ENCODE data around the gene DHH.

The DHH gene

DNA sequence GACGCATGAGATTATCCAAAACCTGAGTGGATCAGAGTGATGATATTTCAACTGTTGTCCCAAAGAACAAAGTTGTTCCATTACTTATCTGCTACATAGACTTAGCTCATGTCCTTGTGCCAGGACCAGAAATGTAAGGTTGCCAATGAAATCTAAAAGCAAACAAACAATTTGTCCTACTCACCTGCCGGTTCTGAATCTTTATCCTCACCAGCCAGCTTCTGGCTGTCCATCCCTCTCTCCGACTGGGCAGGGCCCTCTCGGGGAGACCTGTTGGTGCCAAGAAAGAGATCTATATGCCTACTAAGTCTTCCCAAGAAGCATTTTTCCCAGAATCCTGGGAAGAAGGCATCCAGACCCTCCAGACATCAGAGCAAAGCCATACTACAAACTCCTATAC, 39.5 kb downstream of the DHH start:
- peaks cover 38% of the 10 kb centered on the region for H3K4me1 ChIP-seq (ENCODE audit: control insufficient read depth, insufficient read depth, low read length)
- DNase-seq (ENCODE audit: low read depth): no peak
- peak overlapping the region; percentile 28 for H3K9ac ChIP-seq (ENCODE audit: low read length)
- H3K9me3 ChIP-seq (ENCODE audit: control insufficient read depth, low read length): no peaks in the 10 kb centered on the region
- peaks cover 52% of the 10 kb centered on the region for H3K36me3 ChIP-seq (ENCODE audit: control insufficient read depth, insufficient read depth, low read length, severe bottlenecking)
- no peak overlapping the region for H3K4me3 ChIP-seq (ENCODE audit: low read length)
- no peaks in the 10 kb centered on the region for H3K27me3 ChIP-seq (replicated peaks; ENCODE audit: control insufficient read depth, insufficient read depth, low read length)

GRCh38 chr12:49054524-49054923, 40.1 kb downstream of the DHH start:
- Histone ChIP-seq H3K36me3 (ENCODE audit: control insufficient read depth, insufficient read depth, low read length, severe bottlenecking) (peaks cover 58% of the 10 kb centered on the region), H3K4me1 (ENCODE audit: control insufficient read depth, insufficient read depth, low read length) (peaks cover 38% of the 10 kb centered on the region), H3K27me3 (replicated peaks; ENCODE audit: control insufficient read depth, insufficient read depth, low read length) (no peaks in the 10 kb centered on the region), H3K9me3 (ENCODE audit: control insufficient read depth, low read length) (no peaks in the 10 kb centered on the region), H3K4me3 (ENCODE audit: low read length) (no peak overlapping the region), H3K9ac (ENCODE audit: low read length) (no peak overlapping the region)
- DNase-seq (ENCODE audit: low read depth): no peak

DNA sequence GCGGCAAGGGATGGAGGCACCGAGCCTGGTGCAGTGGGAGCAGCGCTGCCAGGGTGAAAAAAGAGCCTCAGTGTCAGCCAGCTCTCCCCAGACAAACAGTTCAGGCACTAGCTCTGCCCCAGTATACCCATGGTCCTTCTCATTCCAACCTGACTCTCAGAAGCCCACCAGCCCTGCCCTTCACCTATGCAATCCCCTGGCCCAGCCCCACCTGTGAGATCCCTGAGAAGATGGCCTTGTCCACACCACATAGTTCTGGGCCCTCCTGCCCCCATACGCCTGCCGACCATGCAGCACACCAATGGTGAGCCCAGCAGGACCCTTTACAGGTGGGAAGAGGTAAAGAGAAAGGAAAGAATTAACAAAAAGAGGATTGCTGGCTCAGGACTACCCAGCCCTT, 40.5 kb downstream of the DHH start:
- Histone ChIP-seq H3K4me3 (ENCODE audit: low read length) (no peak overlapping the region), H3K36me3 (ENCODE audit: control insufficient read depth, insufficient read depth, low read length, severe bottlenecking) (peaks cover 62% of the 10 kb centered on the region), H3K27me3 (replicated peaks; ENCODE audit: control insufficient read depth, insufficient read depth, low read length) (no peaks in the 10 kb centered on the region), H3K4me1 (ENCODE audit: control insufficient read depth, insufficient read depth, low read length) (peaks cover 38% of the 10 kb centered on the region), H3K9me3 (ENCODE audit: control insufficient read depth, low read length) (no peaks in the 10 kb centered on the region), H3K9ac (ENCODE audit: low read length) (no peak overlapping the region)
- DNase-seq (ENCODE audit: low read depth): no peak

DNA sequence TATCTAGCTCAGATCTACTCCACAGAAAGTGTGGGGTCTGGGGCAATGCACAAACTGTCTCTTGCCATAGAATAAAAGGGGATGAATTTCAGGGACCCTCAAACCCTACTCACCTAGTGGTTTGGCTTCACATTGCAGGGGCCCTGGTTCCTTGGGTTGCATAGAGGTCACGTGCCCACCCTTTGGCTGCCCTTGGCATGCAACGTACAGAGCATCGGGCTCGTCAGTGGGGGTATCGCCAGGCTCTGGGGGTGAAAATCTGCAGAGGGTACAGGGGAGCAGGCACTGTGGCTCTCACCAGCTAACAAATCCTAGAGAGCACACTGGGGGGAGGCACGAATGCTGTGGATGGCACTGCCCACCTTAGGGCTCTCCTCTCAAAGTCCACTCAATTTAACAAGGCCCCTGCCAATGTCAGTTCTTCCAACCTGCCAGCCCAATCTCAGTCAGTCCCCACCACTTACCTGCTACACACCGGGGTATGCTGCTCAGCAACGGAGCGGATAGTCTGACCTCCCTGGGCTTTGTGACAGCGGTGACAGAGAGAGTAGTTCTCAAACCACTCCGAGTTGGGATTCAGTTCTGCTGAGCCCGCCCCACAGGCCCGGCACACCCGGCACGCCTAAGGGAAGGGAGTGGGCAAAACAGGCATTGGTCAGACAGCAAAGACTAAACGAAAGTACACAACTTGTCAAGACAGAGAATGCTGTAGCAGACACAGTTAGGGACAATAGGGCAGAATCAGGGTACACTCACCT, 42.0 kb downstream of the DHH start:
- no peak for DNase-seq (ENCODE audit: low read depth)
- Histone ChIP-seq H3K27me3 (replicated peaks; ENCODE audit: control insufficient read depth, insufficient read depth, low read length) (no peaks in the 10 kb centered on the region), H3K9ac (ENCODE audit: low read length) (no peak overlapping the region), H3K4me3 (ENCODE audit: low read length) (no peak overlapping the region), H3K4me1 (ENCODE audit: control insufficient read depth, insufficient read depth, low read length) (peaks cover 26% of the 10 kb centered on the region), H3K9me3 (ENCODE audit: control insufficient read depth, low read length) (no peaks in the 10 kb centered on the region), H3K36me3 (ENCODE audit: control insufficient read depth, insufficient read depth, low read length, severe bottlenecking) (peaks cover 77% of the 10 kb centered on the region)

- peaks cover 84% of the 10 kb centered on the region for H3K36me3 ChIP-seq (ENCODE audit: control insufficient read depth, insufficient read depth, low read length, severe bottlenecking)
- H3K9me3 ChIP-seq (ENCODE audit: control insufficient read depth, low read length): no peaks in the 10 kb centered on the region
- H3K4me3 ChIP-seq (ENCODE audit: low read length): no peak overlapping the region
- no peaks in the 10 kb centered on the region for H3K27me3 ChIP-seq (replicated peaks; ENCODE audit: control insufficient read depth, insufficient read depth, low read length)
- no peak for DNase-seq (ENCODE audit: low read depth)
- no peak overlapping the region for H3K9ac ChIP-seq (ENCODE audit: low read length)
- H3K4me1 ChIP-seq (ENCODE audit: control insufficient read depth, insufficient read depth, low read length): peaks cover 19% of the 10 kb centered on the region
Observed at GRCh38 chr12:49051777-49052438, 42.7 kb downstream of the DHH start.

GRCh38 chr12:49051373-49051764, 43.2 kb downstream of the DHH start:
- Histone ChIP-seq H3K9me3 (ENCODE audit: control insufficient read depth, low read length) (no peaks in the 10 kb centered on the region), H3K4me3 (ENCODE audit: low read length) (no peak overlapping the region), H3K4me1 (ENCODE audit: control insufficient read depth, insufficient read depth, low read length) (peaks cover 14% of the 10 kb centered on the region), H3K27me3 (replicated peaks; ENCODE audit: control insufficient read depth, insufficient read depth, low read length) (no peaks in the 10 kb centered on the region), H3K9ac (ENCODE audit: low read length) (no peak overlapping the region), H3K36me3 (ENCODE audit: control insufficient read depth, insufficient read depth, low read length, severe bottlenecking) (peaks cover 90% of the 10 kb centered on the region)
- no peak for DNase-seq (ENCODE audit: low read depth)

DNA sequence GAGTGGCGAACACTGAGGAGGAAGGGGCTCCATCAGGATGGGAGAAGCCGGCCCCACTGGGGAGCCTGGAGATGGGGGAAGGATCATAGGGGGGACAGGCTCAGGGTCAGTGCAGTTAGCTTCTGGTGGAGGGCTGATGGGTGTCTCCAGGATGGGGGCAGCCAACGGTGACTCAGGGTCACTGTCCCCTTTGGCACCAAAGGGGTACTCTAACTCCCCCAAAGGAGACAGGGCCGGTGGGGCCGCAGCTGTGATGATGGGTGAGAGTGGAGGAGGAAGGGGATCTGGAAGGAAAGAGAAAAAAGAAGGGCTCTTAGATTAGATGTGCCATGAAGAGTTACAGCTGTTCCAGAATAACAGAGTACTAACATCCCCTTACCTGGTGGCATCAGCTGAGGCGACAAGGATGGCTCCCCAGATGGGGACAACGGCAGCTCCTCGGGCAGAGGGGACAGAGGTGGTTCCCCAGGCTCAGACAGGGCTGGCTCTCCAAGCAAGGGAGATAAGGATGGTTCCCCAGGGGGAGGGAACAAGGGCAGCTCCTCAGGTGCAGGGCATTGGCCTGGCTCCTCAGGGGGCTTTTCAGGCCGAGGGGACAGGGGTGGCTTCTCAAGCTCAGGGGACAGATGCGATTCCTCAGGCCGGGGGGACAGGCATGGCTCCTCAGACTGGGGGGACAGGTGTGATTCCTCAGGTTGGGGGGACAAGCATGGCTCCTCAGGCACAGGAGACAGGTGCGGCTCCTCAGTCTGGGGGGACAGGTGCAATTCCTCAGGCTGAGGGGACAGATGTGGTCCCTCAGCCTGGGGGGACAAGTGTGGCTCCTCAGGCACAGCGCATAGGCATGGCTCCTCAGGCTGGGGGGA, 43.9 kb downstream of the DHH start:
- no peak overlapping the region for H3K9ac ChIP-seq (ENCODE audit: low read length)
- no peak overlapping the region for H3K4me3 ChIP-seq (ENCODE audit: low read length)
- H3K27me3 ChIP-seq (replicated peaks; ENCODE audit: control insufficient read depth, insufficient read depth, low read length): no peaks in the 10 kb centered on the region
- H3K36me3 ChIP-seq (ENCODE audit: control insufficient read depth, insufficient read depth, low read length, severe bottlenecking): peaks cover 96% of the 10 kb centered on the region
- H3K9me3 ChIP-seq (ENCODE audit: control insufficient read depth, low read length): no peaks in the 10 kb centered on the region
- DNase-seq (ENCODE audit: low read depth): no peak
- H3K4me1 ChIP-seq (ENCODE audit: control insufficient read depth, insufficient read depth, low read length): peaks cover 8% of the 10 kb centered on the region

GRCh38 chr12:49049566-49050224, 44.9 kb downstream of the DHH start:
- no peaks in the 10 kb centered on the region for H3K4me1 ChIP-seq (ENCODE audit: control insufficient read depth, insufficient read depth, low read length)
- peaks cover 99% of the 10 kb centered on the region for H3K36me3 ChIP-seq (ENCODE audit: control insufficient read depth, insufficient read depth, low read length, severe bottlenecking)
- no peaks in the 10 kb centered on the region for H3K27me3 ChIP-seq (replicated peaks; ENCODE audit: control insufficient read depth, insufficient read depth, low read length)
- H3K4me3 ChIP-seq (ENCODE audit: low read length): no peak overlapping the region
- no peak for DNase-seq (ENCODE audit: low read depth)
- no peaks in the 10 kb centered on the region for H3K9me3 ChIP-seq (ENCODE audit: control insufficient read depth, low read length)
- no peak overlapping the region for H3K9ac ChIP-seq (ENCODE audit: low read length)

- no peaks in the 10 kb centered on the region for H3K9me3 ChIP-seq (ENCODE audit: control insufficient read depth, low read length)
- DNase-seq (ENCODE audit: low read depth): no peak
- H3K4me3 ChIP-seq (ENCODE audit: low read length): no peak overlapping the region
- no peaks in the 10 kb centered on the region for H3K4me1 ChIP-seq (ENCODE audit: control insufficient read depth, insufficient read depth, low read length)
- no peaks in the 10 kb centered on the region for H3K27me3 ChIP-seq (replicated peaks; ENCODE audit: control insufficient read depth, insufficient read depth, low read length)
- H3K9ac ChIP-seq (ENCODE audit: low read length): no peak overlapping the region
- peaks cover 99% of the 10 kb centered on the region for H3K36me3 ChIP-seq (ENCODE audit: control insufficient read depth, insufficient read depth, low read length, severe bottlenecking)
Observed at GRCh38 chr12:49048953-49049352, 45.6 kb downstream of the DHH start.

DNA sequence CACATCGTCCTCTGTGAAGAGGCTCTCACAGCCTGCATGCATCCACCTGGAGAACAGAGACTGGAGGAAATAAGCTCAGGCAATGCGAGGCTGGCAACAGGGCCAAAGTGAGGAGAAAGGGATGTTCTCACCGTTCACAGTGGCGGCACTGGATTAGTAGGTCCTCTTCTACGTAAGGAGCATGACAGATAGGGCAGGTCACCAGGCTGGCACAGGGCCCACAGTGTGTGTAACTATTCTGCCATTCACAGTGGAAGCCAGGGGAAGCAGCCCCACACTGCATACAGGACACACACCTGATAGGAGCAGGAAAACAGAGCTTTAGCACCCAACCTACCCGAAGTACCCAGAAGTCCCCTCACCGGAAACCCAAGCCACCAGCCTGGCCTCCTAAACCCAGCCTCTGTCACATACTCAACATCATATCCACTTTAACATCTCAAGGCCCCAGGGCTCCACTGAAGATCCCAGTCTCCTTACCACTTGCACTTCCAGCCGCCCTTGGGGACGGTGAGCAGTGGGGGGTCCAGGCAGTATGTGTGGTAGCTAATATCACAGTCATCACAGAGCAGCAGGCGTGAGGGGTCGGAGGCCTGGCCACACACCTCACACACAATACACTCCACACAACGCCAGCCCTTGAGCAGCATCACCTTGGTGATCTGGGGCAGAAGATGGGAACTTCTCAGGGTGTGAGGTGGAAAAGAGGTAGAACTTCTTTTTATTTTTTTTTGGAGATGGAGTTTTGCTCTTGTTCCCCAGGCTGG, 48.3 kb downstream of the DHH start:
- Histone ChIP-seq H3K4me3 (ENCODE audit: low read length) (no peak overlapping the region), H3K9me3 (ENCODE audit: control insufficient read depth, low read length) (no peaks in the 10 kb centered on the region), H3K9ac (ENCODE audit: low read length) (no peak overlapping the region), H3K36me3 (ENCODE audit: control insufficient read depth, insufficient read depth, low read length, severe bottlenecking) (peaks cover 99% of the 10 kb centered on the region), H3K4me1 (ENCODE audit: control insufficient read depth, insufficient read depth, low read length) (no peaks in the 10 kb centered on the region), H3K27me3 (replicated peaks; ENCODE audit: control insufficient read depth, insufficient read depth, low read length) (no peaks in the 10 kb centered on the region)
- DNase-seq (ENCODE audit: low read depth): no peak

All from adipocyte (in vitro differentiated cells).